HS-5 (cell line): ENCODE measurements around the gene ATP11C.
"Not testable (repeated sequence)": the region's sequence is repeated elsewhere in the genome, so short reads cannot be mapped to it uniquely, and the experiment has no call there.

ENCODE experiments used
- DNase-seq: peaks from one replicate; pipeline ENCODE4 v3.0.0-alpha.2; 2012; ENCODE audit warnings: low read depth

ATP11C gene

DNA sequence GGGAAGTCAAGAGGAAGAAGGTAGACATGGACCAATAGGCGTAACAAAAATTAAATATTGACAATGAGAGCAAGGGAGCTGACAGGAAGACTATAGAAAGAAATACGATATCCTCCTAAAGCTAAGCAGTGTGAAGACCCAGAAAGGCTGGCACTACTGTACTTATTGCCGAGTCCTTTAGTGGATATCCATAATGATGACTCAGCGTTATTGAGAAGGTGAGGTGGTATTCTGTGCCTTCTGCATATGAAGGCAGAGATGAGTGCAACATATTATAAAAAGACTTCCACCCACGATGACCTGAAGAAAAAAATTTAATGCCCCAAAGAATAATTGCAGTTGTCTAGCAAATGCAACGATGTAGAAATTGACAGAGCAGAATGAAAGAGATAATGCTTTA lies 211.9 kb downstream of the ATP11C start:
- no peak for DNase-seq

DNA sequence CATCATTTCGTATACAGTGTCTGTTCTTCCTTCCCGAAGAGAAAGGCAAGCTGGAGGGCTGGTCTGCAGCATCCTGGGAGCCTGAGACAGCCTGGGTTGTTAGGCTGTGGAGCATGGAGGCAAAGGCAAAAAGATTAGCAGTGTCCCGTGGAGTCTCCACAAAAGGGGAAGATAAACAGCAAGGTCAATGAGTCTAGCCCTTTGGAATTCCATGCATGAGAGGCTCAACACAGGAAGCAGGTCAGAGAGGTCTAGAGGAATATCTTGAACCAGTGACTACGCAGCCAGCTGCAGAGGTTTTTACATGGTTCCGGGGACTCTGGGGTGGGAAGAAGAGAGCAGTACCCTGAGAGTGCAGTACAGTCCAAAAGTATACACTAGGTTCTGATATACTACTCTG lies 212.7 kb downstream of the ATP11C start:
- DNase-seq: peak; percentile 28

DNA sequence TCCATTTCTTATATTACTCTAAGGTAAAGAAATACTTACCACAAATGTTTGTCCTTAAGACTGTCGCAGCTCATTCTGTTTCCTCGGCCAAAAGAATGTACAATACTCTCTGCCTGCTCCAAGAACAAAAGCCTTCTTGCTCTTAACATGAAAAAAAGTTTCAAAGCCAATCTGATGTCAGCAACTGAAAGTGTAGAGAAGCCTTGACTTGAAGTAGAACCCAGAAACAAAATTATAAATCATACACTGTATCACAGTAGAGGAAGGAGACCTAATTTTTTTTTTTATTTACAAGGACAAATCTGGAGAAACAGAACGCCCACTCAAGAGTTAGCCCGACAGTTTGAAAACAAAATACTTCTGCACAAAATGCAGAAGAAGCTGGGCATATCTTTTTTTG lies 224.8 kb downstream of the ATP11C start, which contains the start of gene MCF2:
MCF2 (minus strand) TSS at position 101 of the 400 bp plus-strand sequence. CDS start 56,423 bp downstream, outside the sequence.
- no peak for DNase-seq

DNA sequence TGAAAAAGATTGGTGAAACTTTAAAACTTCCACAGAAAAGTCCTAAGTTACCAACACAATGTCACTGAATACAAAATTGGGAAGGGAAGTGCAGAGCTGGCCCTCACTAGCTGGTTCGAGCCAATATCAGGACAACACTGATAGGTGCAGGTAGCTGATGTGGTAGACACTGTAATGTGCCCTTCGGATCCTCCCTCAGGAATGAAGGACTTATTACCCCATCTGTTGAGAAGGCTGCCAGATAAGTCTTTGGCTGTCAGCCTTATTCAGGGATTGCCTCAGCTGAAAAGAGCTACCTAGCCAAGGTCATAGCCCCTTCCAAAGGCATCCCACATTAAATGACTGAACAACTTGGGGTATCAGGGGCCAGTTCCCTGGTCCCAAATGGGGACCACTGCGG lies 230.2 kb downstream of the ATP11C start:
- DNase-seq: no peak

DNA sequence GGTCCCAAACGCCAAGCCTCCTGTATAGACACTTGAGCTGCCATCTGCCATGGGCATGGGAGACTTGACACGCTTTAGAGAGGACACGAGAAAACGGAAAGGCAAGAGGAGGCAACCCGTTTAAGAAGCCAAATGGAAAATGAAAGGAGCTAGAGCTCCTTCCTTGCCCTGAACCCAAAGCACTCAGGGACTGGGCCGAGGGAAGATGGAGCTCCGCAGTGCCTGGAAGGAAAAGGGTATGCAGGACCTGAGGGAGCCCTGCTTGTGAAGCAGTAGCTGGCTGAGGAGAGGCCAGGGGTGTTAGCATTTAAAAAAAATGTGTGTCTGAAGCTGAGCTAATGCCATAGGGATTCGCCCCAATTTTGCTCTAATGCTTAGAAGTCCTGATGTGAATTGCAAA lies 239.9 kb downstream of the ATP11C start:
- no peak for DNase-seq

DNA sequence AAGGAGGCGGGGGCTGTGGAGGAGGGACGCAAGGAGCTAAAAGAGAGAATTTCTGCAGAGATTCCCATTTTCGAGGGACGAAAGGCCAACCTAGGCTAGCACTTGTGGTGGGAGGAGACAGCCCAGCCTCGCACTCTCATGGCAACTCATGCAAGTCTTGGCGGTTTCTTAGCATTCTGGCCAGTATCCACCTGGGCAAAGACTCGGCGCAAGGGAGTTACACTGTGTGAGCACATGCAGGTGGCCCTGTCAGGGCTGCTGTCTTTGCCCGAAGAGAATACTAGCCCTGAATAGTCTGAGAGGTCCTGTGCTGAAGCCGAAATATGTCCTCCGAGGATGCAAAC lies 240.4 kb downstream of the ATP11C start:
- no peak for DNase-seq

DNA sequence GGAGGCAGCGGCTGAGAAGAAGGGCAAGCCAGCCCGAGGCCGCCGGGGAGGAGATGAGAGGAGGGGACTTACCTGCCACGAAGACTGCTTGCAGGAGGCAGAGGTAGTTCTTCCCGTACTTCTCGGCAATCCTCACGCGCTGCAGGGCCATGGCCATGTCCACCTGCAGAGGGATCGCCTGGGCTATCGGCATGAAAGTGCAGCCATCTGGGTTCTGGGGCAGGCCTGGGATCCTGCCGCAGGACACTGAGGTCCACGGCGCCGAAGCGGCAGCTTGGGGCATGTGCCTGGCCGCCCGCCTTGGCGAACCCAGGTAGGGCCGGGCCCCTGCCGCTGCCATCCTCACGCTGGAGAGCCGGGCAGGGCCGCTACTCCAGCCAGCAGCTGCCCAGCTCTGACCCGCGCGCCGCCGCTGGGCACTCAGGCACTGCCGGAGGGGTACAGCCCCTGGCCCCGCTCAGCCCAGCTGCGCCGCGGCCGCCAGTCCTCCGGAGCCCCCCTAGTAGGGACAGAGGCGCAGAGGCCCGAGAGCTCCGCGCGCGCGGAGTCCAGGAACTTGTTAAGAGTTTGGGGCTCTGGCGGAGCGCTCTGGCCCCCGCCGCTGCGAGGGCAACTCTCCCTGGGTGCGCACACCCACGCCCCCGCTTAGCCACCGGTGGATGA lies 240.9 kb downstream of the ATP11C start:
- DNase-seq: no peak

DNA sequence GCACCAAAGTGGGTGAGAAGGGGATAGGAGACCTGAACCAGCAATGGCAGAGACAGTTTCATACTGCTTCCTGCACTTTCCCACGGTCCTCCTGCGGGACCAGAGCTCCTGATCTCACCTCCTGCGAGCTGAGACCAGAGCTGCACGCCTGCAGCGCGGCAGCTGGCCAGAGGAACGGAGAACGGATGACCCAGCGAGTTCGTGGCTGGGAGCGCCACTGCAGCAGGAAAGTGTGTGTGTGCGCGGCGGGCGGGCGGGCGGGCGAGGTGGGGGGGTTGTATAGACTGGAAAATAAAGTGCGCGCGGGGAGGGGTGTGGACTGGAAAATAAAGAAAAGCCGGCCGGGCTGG lies 241.4 kb downstream of the ATP11C start:
- no peak for DNase-seq

DNA sequence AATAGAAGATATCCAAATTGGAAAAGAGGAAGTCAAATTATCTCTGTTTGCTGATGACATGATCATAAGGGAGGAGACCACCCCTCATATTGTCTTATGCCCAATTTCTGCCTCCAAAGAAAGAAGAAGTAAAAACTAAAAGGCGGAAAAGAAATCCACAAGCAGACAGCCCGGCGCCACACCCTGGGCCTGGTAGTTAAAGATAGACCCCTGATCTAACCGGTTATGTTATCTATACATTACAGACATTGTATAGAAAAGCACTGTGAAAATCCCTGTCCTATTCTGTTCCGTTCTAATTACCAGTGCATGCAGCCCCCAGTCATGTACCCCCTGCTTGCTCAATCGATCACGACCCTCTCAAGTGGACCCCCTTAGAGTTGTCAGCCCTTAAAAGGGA lies 247.7 kb downstream of the ATP11C start:
- not testable (repeated sequence) for DNase-seq

DNA sequence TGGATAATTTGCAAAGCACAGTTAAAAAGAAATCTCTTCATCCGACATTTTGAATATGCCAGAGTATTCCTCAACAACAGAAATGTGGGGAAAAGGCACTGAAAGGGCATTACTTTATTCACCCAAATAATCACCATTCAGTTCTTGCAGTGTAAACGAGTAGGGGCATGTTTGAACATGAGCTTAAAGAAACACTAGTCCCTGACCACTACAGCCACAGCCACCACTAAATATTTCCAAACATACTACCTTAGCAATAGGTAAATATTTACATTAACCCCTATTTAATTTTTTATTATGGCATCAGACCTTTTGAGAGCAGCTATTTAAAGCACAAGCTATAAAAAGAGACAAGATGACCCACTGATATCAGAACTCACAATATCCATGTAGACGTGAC lies 252.5 kb downstream of the ATP11C start:
- no peak for DNase-seq
